OCI-LY3 (cell line): ENCODE results near the gene NMU.
"Not testable (repeated sequence)": the region's sequence is repeated elsewhere in the genome, so short reads cannot be mapped to it uniquely, and the experiment has no call there.

Experiments
- H2AFZ ChIP-seq: fragments of 200-600, 300-600 bp; shearing (Covaris generic); 2 replicates; pipeline ENCODE4 v1.6.0; 2014; ENCODE audit warnings: antibody characterized with exemption, low read depth, low read length
- H3K27ac ChIP-seq: fragments of 200-600, 300-600 bp; sonication (generic); 2 replicates; pipeline ENCODE4 v1.5.1; 2014; ENCODE audit warnings: mild to moderate bottlenecking, low read length, moderate library complexity, mixed read lengths
- H3K27me3 ChIP-seq: fragments of 200-600, 300-600 bp; sonication (generic); 2 replicates; pipeline ENCODE4 v1.6.1; 2014; ENCODE audit warnings: low read depth, low read length, mixed read lengths
- H3K36me3 ChIP-seq: fragments of 200-600, 300-600 bp; sonication (generic); replicated peaks from 2 replicates; pipeline ENCODE3; 2014; ENCODE audit warnings: low read depth, low read length, mixed read lengths
- H3K4me1 ChIP-seq: fragments of 300-600, 200-600 bp; sonication (generic); 2 replicates; pipeline ENCODE4 v1.6.1; 2014; ENCODE audit warnings: low read length, mixed read lengths
- H3K4me2 ChIP-seq: fragments of 200-600, 300-600 bp; sonication (generic); 2 replicates; pipeline ENCODE4 v1.6.1; 2014; ENCODE audit warnings: low read length, mixed read lengths
- H3K4me3 ChIP-seq: fragments of 300-600, 200-600 bp; sonication (generic); 2 replicates; pipeline ENCODE4 v1.5.1; 2014; ENCODE audit warnings: antibody characterized with exemption, mild to moderate bottlenecking, low read length, moderate library complexity
- H3K79me2 ChIP-seq: fragments of 300-600, 200-600 bp; shearing (Covaris generic); 2 replicates; pipeline ENCODE4 v1.6.1; 2014; ENCODE audit warnings: mild to moderate bottlenecking, low read length, mixed read lengths
- H3K9ac ChIP-seq: fragments of 300-600, 200-600 bp; shearing (Covaris generic); 2 replicates; pipeline ENCODE4 v1.6.0; 2014; ENCODE audit warnings: mild to moderate bottlenecking, low read length, moderate library complexity
- H3K9me3 ChIP-seq: fragments of 200-600, 300-600 bp; shearing (Covaris generic); 2 replicates; pipeline ENCODE4 v1.6.1; 2014; ENCODE audit warnings: low read length, mixed read lengths; ENCODE audit not compliant: insufficient read depth
- H4K20me1 ChIP-seq: fragments of 200-600, 300-600 bp; sonication (generic); 2 replicates; pipeline ENCODE4 v1.6.1; 2016; ENCODE audit warnings: low read length, mixed read lengths; ENCODE audit not compliant: insufficient read depth
- CTCF ChIP-seq: fragments of 200-600, 300-600 bp; sonication (generic); IDR thresholded peaks from 2 replicates; pipeline ENCODE4 v1.5.1; 2014; ENCODE audit warnings: antibody characterized with exemption, low read length, low read depth
- EZH2phosphoT487 ChIP-seq: fragments of 200-600 bp; shearing (Covaris generic); IDR thresholded peaks from 2 replicates; pipeline ENCODE4 v1.6.1; 2018; ENCODE audit warnings: antibody characterized with exemption, mixed run types, low read depth

NMU gene

GRCh38 chr4:55588160-55588559, 47.9 kb downstream of the NMU start:
- H3K9me3 ChIP-seq = no peaks in the 10 kb centered on the region
- TF ChIP-seq CTCF = no peak
- TF ChIP-seq EZH2phosphoT487 = no peak
- no peak overlapping the region for H3K27ac ChIP-seq
- no peaks in the 10 kb centered on the region for H3K27me3 ChIP-seq
- no peaks in the 10 kb centered on the region for H3K4me1 ChIP-seq
- no peaks in the 10 kb centered on the region for H4K20me1 ChIP-seq
- no peaks in the 10 kb centered on the region for H3K79me2 ChIP-seq
- H3K36me3 ChIP-seq = no peaks in the 10 kb centered on the region
- H3K9ac ChIP-seq = no peak overlapping the region
- no peak overlapping the region for H3K4me3 ChIP-seq
- no peak overlapping the region for H3K4me2 ChIP-seq
- H2AFZ ChIP-seq = no peak overlapping the region

GRCh38 chr4:55582773-55583172, 53.3 kb downstream of the NMU start:
- H3K36me3 ChIP-seq, H3K9me3 ChIP-seq, H3K27ac ChIP-seq, H2AFZ ChIP-seq, H4K20me1 ChIP-seq, H3K27me3 ChIP-seq, H3K9ac ChIP-seq, H3K4me2 ChIP-seq, H3K4me3 ChIP-seq, H3K4me1 ChIP-seq, H3K79me2 ChIP-seq: not testable (repeated sequence)

- no peak overlapping the region for H3K4me2 ChIP-seq
- no peaks in the 10 kb centered on the region for H4K20me1 ChIP-seq
- no peak overlapping the region for H3K4me3 ChIP-seq
- H3K9ac ChIP-seq = no peak overlapping the region
- H2AFZ ChIP-seq = no peak overlapping the region
- no peak overlapping the region for H3K27ac ChIP-seq
- H3K79me2 ChIP-seq = no peaks in the 10 kb centered on the region
- no peaks in the 10 kb centered on the region for H3K4me1 ChIP-seq
- no peak for TF ChIP-seq EZH2phosphoT487
- peaks cover 14% of the 10 kb centered on the region; the same call in 1 of the 2 replicates for H3K9me3 ChIP-seq
- no peaks in the 10 kb centered on the region for H3K27me3 ChIP-seq
- no peaks in the 10 kb centered on the region for H3K36me3 ChIP-seq
Observed at GRCh38 chr4:55578341-55579010, 57.6 kb downstream of the NMU start.

GRCh38 chr4:55575513-55575912, 60.6 kb downstream of the NMU start:
- Histone ChIP-seq H4K20me1 (no peaks in the 10 kb centered on the region), H3K36me3 (no peaks in the 10 kb centered on the region), H3K27ac (no peak overlapping the region), H3K4me2 (no peak overlapping the region), H3K27me3 (no peaks in the 10 kb centered on the region), H3K4me1 (no peaks in the 10 kb centered on the region), H3K4me3 (no peak overlapping the region), H3K79me2 (no peaks in the 10 kb centered on the region), H3K9me3 (peaks cover 14% of the 10 kb centered on the region; the same call in 1 of the 2 replicates), H2AFZ (no peak overlapping the region), H3K9ac (no peak overlapping the region)
- TF ChIP-seq EZH2phosphoT487 (no peak), CTCF (no peak)

- Histone ChIP-seq H3K27me3 (no peaks in the 10 kb centered on the region), H3K4me1 (no peaks in the 10 kb centered on the region), H3K9ac (no peak overlapping the region), H4K20me1 (no peaks in the 10 kb centered on the region), H3K4me2 (no peak overlapping the region), H3K79me2 (no peaks in the 10 kb centered on the region), H3K4me3 (no peak overlapping the region), H3K36me3 (no peaks in the 10 kb centered on the region), H3K9me3 (peaks cover 14% of the 10 kb centered on the region; the same call in 1 of the 2 replicates), H3K27ac (no peak overlapping the region), H2AFZ (no peak overlapping the region)
- TF ChIP-seq CTCF (no peak), EZH2phosphoT487 (no peak)
Observed at GRCh38 chr4:55574252-55574651, 61.8 kb downstream of the NMU start.
